Measurements from ENCODE around the gene SOX1.

- TF ChIP-seq, protein P1, sequence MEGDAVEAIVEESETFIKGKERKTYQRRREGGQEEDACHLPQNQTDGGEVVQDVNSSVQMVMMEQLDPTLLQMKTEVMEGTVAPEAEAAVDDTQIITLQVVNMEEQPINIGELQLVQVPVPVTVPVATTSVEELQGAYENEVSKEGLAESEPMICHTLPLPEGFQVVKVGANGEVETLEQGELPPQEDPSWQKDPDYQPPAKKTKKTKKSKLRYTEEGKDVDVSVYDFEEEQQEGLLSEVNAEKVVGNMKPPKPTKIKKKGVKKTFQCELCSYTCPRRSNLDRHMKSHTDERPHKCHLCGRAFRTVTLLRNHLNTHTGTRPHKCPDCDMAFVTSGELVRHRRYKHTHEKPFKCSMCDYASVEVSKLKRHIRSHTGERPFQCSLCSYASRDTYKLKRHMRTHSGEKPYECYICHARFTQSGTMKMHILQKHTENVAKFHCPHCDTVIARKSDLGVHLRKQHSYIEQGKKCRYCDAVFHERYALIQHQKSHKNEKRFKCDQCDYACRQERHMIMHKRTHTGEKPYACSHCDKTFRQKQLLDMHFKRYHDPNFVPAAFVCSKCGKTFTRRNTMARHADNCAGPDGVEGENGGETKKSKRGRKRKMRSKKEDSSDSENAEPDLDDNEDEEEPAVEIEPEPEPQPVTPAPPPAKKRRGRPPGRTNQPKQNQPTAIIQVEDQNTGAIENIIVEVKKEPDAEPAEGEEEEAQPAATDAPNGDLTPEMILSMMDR (conservative IDR thresholded peaks at IDR 0.05; ENCODE audit: low read length), result no peak
- TF ChIP-seq EZH2phosphoT487 (IDR thresholded peaks at IDR 0.05; ENCODE audit: borderline replicate concordance, low read depth, low read length), result no peak
Measured at GRCh38 chr13:112083971-112084370, 17.0 kb downstream of the SOX1 start.

Data from OCI-LY7 (cell line).